ENCODE measurements around the gene SLC7A1. TPM values are rescaled to one million over a fixed set of nuclear protein-coding genes. Genes with fewer than 3 reads are reported as not detected.

The SLC7A1 gene
- total and polyA plus RNA-seq, 2 experiments from 2014 or later, result 23.0 to 74.7 TPM

GRCh38 chr13:29513981-29514719 lies 81.3 kb downstream of the SLC7A1 start (continued):
- TF ChIP-seq, protein P1, sequence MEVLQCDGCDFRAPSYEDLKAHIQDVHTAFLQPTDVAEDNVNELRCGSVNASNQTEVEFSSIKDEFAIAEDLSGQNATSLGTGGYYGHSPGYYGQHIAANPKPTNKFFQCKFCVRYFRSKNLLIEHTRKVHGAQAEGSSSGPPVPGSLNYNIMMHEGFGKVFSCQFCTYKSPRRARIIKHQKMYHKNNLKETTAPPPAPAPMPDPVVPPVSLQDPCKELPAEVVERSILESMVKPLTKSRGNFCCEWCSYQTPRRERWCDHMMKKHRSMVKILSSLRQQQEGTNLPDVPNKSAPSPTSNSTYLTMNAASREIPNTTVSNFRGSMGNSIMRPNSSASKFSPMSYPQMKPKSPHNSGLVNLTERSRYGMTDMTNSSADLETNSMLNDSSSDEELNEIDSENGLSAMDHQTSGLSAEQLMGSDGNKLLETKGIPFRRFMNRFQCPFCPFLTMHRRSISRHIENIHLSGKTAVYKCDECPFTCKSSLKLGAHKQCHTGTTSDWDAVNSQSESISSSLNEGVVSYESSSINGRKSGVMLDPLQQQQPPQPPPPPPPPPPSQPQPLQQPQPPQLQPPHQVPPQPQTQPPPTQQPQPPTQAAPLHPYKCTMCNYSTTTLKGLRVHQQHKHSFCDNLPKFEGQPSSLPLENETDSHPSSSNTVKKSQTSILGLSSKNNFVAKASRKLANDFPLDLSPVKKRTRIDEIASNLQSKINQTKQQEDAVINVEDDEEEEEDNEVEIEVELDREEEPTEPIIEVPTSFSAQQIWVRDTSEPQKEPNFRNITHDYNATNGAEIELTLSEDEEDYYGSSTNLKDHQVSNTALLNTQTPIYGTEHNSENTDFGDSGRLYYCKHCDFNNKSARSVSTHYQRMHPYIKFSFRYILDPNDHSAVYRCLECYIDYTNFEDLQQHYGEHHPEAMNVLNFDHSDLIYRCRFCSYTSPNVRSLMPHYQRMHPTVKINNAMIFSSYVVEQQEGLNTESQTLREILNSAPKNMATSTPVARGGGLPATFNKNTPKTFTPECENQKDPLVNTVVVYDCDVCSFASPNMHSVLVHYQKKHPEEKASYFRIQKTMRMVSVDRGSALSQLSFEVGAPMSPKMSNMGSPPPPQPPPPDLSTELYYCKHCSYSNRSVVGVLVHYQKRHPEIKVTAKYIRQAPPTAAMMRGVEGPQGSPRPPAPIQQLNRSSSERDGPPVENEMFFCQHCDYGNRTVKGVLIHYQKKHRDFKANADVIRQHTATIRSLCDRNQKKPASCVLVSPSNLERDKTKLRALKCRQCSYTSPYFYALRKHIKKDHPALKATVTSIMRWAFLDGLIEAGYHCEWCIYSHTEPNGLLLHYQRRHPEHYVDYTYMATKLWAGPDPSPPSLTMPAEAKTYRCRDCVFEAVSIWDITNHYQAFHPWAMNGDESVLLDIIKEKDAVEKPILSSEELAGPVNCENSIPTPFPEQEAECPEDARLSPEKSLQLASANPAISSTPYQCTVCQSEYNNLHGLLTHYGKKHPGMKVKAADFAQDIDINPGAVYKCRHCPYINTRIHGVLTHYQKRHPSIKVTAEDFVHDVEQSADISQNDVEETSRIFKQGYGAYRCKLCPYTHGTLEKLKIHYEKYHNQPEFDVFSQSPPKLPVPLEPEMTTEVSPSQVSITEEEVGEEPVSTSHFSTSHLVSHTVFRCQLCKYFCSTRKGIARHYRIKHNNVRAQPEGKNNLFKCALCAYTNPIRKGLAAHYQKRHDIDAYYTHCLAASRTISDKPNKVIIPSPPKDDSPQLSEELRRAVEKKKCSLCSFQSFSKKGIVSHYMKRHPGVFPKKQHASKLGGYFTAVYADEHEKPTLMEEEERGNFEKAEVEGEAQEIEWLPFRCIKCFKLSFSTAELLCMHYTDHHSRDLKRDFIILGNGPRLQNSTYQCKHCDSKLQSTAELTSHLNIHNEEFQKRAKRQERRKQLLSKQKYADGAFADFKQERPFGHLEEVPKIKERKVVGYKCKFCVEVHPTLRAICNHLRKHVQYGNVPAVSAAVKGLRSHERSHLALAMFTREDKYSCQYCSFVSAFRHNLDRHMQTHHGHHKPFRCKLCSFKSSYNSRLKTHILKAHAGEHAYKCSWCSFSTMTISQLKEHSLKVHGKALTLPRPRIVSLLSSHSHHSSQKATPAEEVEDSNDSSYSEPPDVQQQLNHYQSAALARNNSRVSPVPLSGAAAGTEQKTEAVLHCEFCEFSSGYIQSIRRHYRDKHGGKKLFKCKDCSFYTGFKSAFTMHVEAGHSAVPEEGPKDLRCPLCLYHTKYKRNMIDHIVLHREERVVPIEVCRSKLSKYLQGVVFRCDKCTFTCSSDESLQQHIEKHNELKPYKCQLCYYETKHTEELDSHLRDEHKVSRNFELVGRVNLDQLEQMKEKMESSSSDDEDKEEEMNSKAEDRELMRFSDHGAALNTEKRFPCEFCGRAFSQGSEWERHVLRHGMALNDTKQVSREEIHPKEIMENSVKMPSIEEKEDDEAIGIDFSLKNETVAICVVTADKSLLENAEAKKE (CRISPR knock-in tag; IDR thresholded peaks at IDR 0.05), result no peak
- TF ChIP-seq CTCF (conservative IDR thresholded peaks at IDR 0.05; ENCODE audit: low read depth in 2 of 2) (no peak), ETS1 (IDR thresholded peaks at IDR 0.05) (no peak), JUNB (IDR thresholded peaks at IDR 0.05; ENCODE audit: unreplicated experiment) (no peak), NANOG (IDR thresholded peaks at IDR 0.05; ENCODE audit: borderline replicate concordance) (no peak), EZH2phosphoT487 (IDR thresholded peaks at IDR 0.05; ENCODE audit: unreplicated experiment) (no peak), ZNF331 (CRISPR knock-in tag; IDR thresholded peaks at IDR 0.05; ENCODE audit: low read depth) (no peak)
